HG03196 (cell line): ENCODE results near the gene RNF149.
"Not testable (repeated sequence)": the region's sequence is repeated elsewhere in the genome, so short reads cannot be mapped to it uniquely, and the experiment has no call there.

ENCODE experiments used
- ATAC-seq: cut with Tn5 transposase; IDR thresholded peaks from one replicate; pipeline ENCODE4 v1.9.1; 2021; ENCODE audit not compliant: unreplicated experiment

The RNF149 gene

DNA sequence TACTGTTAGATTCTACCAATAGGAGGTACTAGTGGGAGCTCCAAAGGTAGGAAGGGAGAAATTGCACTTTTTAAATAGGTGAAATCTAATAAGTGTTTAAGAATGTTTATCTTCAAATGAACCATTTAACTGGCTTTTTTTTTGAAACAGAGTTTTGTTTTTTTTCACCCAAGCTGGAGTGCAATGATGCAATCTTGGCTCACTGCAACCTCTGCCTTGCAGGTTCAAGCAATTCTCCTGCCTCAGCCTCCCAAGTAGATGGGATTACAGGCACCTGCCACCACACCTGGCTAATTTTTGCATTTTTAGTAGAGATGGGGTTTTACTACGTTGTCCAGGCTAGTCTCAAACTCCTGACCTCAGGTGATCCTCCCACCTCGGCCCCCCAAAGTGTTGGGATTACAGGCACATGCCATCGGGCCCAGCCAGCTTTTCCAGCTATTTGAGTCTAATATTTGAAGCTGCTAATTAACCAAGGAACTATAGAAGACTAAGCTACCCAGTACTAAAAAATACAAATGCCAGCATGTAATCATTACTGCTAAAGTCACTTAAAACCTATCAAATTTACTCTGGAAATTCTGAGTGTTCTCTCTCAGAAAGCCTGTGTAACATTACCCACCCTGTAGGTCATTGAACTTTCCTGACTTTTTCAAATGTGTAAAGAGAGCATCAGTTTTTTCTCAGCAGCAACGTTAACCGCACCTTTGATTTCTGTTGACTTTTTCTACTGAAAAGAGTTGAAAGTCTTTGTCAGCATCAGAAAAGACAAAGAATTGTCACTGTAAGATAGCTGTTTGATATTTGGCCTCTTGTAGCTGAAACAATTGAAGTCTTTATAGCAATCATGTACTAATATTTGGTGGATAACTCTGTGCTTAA lies 24.6 kb upstream of the RNF149 start:
- no peak for ATAC-seq

DNA sequence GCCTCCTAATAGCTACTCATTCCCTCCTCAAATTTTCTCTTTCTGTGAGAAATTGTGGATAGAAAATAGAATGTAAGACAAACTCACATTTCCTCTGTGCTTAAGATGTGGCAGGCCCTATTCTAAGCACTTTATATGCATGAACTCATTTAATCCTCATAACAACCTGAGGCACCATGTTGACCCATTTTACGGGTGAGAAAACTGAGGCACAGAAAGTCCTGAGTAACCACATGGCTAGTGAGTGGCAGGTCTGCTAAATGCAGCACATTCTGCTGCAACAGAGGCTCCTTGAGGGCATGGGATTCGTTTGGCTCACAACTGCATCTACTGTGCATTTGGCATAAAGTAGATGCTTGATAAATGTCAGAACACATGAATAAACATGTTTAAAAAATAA lies 22.7 kb upstream of the RNF149 start:
- ATAC-seq = no peak

DNA sequence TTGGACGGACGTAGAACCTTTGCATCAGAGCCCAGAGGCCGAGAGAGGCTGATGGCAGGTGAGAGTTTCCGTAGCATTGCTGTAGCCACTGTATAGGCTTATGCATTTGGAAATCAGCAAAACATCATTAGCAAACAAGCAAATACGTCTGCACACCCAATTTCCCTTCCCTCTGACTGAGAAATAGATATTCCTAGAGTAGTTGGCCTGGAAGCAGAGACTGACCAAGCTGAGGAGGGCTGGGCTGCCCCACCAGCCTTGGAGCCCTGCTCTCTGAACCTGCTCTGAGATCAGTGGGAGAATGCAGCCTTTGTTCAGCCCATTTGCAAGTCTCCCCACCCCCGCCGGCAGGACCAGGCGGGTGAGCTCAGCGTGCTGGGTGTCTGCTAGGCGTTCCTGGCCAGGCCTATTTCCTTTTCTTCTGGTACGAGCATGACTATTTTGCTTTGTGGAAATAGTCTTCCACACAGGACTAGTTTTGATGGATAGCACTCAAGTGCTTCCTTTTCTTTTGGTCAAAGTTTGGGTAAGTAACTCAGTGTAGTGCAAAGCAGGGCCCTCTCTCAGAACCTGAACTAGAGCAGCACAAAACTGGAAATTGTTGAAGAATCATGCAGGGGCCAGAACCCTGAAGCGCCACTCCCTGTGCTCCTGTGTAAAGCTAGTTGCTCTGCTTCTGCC lies 21.9 kb upstream of the RNF149 start:
- no peak for ATAC-seq

DNA sequence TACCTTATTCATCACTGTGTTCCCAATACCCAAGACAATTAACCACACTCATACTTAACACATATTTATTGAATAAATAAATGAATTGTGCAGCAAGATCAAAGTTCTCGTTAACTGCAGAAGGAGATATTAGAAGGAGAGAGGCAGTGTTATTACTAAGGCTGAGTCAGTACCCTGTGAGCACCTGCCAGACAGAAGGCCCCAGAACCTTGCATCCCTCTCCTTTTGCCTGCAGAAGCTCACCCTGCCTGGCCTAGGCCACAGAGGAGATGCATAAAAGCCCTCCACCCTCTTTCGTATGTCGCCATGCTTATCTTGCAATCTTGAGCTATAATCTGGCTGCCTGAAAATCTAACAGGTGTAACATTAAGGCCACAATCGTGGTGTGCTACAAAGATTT lies 20.5 kb upstream of the RNF149 start:
- no peak for ATAC-seq

DNA sequence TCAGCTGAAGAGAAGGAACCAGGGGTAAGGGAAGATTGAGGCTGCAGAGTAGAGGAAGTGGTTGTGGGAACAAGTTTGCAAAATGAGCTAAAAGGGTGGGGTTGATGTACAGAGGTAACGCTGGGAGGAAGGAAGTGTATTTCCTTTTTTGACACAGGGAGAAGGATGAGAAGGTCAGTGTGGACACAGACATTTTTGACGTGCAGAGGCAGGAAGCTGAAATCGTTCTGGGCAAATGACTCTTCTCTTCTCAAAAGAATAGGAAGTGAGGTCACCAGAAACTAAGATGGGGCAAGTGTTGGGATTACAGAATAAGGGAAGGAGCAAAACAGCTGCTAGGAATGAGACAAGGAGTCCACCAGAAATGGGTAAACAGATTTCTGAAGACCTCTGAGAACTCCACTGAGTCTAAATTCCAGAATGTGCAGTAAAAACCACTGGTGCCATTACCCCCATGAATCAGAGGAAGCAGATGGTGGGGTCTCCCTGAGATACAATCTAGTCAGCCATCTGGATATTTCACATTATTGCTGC lies 20.0 kb upstream of the RNF149 start:
- ATAC-seq = no peak

DNA sequence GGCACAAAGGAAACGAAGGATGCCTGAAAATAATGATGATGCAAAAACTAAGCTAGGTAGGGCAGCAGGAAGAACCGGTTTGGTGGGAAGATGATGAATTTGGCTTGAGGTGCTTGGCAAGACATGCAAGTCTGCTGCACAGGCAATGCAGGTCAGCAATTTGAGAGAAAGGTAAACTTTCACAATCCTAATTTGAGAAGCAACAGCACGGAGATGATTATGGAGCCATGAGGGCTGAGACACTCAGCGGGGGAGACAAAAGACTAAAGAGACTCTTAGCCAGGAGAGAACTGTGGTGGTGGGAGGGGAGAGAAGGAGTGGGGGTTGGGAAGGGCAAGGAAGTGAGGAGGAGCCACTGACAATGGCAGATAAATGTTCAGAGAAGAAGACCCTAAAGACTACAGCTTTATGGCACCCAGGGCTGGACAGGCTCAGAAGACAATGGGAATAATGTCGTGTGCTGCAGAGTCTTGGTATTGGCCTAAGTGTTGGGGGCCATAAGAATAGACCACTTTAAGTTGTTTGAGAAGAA lies 19.4 kb upstream of the RNF149 start:
- ATAC-seq = no peak

DNA sequence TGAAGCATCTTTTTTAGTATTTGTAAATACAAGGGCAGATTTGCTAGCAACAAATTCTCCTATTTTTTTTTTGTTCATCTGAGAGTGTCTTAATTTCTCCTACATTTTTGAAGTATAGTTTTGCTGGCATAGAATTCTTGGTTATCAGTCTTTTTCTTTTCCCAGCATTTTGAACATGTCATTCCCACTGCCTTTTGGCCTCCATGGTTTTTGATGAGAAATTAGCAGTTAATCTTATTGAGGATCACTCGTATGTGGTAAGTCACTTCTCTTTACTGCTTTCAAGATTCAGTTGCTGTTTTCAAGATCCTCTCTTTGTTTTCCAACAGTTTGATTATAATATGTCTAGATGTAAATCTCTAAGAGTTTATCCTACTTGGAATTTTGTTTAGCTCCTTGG lies 16.9 kb upstream of the RNF149 start:
- no peak for ATAC-seq

DNA sequence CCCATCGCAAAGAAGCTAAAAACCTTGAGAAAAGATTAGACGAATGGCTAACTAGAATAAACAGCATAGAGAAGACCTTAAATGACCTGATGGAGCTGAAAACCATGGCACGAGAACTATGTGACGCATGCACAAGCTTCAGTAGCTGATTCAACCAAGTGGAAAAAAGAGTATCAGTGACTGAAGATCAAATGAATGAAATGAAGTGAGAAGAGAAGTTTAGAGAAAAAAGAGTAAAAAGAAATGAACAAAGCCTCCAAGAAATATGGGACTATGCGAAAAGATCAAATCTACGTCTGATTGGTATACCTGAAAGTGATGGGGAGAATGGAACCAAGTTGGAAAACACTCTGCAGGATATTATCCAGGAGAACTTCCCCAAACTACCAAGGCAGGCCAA lies 8.1 kb upstream of the RNF149 start:
- ATAC-seq = not testable (repeated sequence)

DNA sequence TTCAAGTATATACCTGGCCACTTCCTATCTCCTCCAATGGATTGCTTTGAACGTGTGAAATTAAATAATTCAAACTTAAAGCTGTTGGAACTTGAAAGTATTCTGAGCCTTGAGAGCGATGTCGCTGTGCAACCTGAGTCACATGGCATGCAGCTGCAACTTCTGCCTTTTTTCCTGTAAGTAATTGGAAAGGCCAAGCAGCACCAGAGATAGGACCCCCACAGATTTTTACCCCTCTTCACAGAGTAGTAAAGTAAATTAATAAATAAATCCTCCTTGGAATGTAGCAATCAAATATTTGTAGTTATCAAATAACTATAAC lies 3.2 kb upstream of the RNF149 start:
- ATAC-seq = no peak

DNA sequence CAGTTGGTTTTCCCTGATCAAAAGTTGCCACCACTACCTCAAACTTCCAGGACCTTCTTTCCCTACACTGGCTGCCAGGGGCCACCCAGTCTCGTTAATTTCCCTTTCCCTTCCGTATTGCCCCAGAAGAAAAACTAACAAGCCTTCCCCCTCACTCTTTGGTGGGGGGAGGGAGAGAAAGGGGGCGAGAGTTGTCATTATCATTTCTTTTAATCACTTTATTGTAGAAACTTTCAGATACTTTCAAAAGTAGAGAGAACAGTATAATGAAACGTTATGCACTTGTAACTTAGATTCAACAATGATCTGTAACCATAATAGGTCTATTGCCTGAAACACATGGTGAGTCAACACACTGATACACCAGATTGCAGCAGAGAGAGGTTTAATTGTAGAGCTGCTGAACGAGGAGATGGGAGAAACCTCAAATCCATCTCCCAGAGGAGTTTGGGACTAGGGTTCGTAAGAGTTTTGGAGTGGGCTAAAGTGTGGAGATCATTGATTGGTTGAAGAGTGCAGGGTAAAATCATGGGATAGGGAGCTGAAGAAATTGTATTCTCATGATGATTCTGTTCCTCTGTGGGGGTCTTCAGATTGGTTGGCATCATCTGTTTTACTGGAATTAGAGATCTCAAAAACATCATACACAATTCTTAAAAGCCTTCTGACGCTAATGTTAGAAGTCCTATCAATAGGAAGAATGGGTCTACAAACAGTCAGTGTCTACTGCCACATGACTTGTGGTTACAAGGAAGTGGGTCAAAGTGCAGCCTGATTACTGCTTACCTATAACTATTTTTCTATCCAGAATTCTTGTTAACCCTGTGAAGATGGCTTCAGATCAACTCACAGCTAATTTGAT lies 2.6 kb upstream of the RNF149 start:
- ATAC-seq = no peak

DNA sequence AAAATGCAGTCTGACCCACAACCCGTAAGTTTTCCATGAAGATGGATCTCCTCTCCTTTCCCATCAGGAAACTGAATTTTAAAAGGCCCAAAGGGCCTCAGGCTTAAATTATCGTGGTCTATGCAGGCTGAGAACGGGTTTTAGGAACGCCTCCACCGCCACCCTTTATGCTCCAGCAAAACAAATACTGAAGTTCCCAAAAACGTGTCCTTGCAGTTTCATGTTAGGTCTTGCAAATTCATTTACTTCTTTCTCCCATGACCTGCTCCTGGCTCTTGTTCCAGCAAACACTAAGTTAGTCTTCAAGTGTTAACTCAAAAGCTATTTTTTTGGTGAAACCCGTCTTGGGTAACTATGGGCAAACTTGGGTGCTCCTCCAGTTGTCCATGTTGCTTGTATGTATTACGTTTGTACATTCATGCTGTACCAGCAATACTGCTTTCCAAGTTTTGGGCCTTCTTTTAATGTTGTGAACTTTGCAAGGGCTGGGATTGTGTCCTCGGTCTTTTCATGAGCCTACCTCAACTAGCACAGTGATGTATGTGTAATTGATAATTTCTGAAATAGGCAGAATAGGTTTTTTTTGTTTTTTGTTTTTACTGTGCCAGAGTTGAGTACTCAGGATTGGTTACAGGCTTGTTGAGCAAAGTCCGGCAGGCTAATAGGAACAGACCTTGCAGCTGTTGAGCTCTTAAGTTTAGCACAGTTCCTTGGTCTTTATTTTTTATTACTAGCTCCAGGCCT lies 1.8 kb upstream of the RNF149 start:
- no peak for ATAC-seq

DNA sequence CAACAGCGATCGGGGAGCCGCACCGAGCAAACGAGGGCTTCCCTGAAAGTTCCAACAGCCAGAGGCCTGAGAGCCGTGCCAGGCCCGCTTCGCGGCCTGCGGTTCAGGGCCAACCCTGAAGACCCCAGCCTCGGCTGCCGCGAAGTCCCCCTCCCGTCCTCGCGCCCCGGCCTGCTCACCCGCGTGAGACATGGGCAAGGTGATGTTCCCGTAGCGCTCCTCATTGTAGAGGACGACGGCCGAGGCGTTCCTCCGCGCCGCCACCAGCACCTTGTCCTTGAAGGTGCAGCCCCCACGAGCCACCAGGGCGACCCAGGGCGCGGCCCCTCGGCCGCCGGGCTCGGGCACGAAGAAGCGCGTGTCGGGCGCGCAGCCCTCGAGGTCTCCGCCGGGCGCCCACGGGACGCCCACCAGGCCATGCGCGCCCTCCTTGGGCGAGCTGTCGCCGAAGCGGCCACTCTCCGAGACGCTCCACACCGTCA lies 510 bp downstream of the RNF149 start:
- ATAC-seq = peak; percentile 18

DNA sequence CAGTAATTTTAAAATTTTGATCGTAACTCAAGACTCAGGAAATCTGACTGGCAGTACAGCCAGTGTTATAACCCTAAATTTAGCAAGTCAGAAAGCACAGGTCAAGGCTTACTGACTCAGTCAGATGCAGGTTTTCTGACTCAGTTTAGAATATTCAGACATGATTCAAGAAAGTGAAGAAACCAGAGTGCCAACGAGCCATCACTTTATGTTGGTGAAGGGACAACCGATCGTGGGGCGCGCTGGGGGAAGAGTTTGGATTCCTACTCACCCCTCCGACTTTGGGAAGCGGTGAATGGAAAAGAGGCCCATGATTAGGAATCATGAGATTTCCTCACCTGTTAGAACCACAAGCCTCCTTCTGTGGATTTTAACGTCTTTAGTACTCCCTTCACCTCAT lies 998 bp downstream of the RNF149 start:
- no peak for ATAC-seq

DNA sequence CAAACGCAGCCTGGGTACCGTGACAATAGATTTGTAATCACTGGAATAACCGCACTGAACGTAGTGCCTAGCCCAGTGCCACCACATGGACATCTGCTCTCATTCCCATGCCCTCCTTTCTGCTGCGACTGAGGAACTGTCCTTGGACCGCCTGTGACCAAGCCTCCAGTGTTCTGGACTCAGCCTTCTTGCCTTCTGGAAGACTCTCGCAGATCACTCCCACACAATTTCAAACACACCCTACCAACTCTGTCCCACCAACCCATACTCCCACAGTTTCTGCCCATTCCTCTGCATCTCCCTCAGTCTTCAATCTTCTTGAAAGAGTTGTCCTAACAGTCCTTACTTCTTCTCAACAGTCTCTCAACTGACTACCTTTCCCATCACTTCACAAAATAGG lies 2.1 kb downstream of the RNF149 start:
- peak; percentile 2 for ATAC-seq

DNA sequence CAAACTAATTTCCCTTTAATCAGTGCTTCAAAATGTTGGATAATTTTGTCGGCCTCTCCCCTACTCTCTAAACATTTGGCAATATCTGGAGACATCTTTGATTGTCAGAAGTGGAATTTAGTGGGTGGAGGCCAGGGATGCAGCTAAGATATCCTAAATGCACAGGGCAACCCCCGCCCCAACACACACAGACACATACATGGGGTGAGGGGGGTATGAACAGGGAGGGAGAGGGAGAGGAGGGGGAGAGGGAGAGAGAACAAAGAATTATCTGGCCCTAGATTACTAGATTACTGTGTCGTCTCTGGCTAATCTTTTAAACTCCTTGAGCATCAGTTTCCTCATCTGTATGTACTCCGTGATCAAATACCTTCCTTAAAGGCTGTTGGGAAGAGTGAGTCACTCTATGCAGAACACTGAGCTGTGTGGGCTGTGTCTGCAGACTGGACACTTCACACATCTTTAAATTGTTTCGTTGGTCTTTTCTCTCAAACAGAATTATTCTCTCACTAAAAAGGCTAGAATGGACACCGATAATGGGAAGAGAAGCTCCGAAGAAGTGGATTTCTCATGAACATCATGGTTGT lies 2.9 kb downstream of the RNF149 start:
- no peak for ATAC-seq

DNA sequence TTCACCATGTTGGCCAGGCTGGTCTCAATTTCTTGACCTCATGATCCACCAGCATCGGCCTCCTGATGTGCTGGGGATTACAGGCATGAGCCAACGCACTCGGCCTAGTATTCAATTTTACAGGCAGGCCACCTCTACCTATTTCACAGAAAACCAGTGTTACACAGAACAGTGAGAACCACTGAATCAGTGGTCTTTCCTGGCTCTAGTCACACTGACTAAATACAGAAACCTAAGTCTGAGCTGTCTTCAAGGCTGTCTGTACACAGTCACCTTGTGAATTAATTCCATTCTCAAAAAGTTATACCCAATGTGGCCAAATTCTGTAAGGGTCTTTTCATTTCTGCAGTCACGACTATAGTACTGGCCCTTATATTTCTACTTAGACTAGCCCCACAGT lies 3.5 kb downstream of the RNF149 start:
- no peak for ATAC-seq

DNA sequence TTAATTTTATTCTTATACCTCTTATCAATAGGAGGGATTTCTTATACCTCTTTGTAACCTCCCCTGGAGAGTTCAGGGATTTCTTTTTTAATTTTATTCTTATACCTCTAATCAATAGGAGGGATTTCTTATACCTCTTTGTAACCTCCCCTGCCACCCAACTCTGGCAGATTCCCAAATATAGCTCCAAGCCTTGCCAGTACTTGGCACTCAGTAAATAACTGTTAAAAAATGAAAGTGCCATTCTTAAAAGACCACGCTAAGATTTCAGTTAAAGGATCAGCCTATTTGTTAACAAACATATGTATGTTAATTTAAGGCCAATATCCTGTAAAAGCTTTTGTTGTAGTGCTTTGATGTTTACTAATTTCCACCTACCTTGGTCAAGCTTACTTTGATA lies 4.8 kb downstream of the RNF149 start:
- ATAC-seq = no peak

DNA sequence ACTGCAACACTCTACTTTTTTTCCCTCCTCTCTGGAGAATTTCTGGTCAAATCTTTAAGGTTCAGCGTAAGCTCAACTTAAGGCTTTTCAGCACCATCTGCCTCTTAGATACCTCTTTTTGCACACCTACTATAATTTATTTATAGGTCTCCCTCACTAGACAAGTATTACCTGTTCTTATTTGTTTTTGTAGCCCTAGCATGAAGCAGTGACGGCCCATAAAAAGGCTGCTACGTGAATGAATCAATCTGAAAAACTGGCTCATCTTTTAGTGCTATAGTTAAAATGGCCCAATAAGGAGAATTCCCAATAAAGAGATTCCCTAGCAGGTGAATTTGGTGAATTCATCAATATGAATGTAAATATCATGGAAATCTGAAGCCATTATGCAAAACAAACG lies 6.5 kb downstream of the RNF149 start:
- no peak for ATAC-seq

DNA sequence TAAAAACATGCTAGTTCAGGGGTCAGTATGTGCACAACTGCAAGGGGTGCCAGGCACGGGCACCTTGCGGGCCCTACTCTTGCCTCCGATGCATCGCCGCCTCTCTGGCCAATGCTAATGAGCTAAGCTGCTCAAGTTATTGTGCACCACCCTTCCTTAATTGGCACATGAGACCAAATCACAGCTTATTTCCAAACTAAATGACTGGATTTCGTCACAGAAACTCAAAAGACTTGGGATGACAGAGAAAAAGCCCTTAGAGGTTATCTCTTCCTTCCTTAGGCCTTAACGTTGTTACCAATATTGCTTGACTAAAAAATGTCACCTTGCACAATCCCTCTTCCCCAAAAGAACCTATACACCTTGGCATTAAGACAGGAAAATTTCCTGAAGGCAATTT lies 7.7 kb downstream of the RNF149 start:
- ATAC-seq = no peak

DNA sequence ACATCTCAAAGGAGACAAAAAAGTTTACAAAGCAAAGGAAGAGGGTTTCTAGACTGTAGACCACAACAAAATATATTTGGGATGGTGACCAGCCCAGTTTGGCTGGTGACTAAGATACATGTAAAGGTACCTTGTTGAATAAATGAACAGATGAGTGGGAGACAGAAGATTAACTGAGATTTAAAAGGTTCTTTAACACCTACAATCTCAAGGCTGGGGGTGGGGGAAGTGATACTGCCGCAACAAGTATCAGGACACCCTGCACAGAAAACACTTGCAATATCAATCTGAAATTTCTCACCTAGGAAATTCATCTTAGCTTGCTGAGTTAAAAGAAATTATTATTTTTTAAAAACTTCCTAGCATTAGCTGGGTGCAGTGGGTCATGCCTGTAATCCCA lies 8.3 kb downstream of the RNF149 start:
- no peak for ATAC-seq
